GM12878 (cell line): ENCODE data around the gene SBF2.

Experiments used
- ATF3 ChIP-seq: IDR thresholded peaks from 2 replicates; pipeline ENCODE4 v1.6.1; 2011; ENCODE audit warnings: low read depth, mild to moderate bottlenecking, low read length, moderate library complexity, borderline replicate concordance; ENCODE audit errors: extremely low read depth
- BHLHE40 ChIP-seq, 2 experiments: fragments of 450-650 bp in 1 of 2; IDR thresholded peaks; 2 replicates each; pipeline ENCODE4 v1.6.1; 2011 to 2017; ENCODE audit warnings: low read depth in 2 of 2, borderline replicate concordance in 1 of 2, improper control_type of control experiment in 1 of 2, low read length in 1 of 2, mild to moderate bottlenecking in 1 of 2
- EP300 ChIP-seq, 2 experiments: fragments of 150-350 bp in 1 of 2; IDR thresholded peaks; 2 replicates each; pipeline ENCODE4 v1.6.1; 2011 to 2012; ENCODE audit warnings: low read depth in 2 of 2, low read length in 2 of 2, borderline replicate concordance in 1 of 2, improper control_type of control experiment in 1 of 2, inconsistent platforms in 1 of 2; ENCODE audit not compliant: control insufficient read depth in 1 of 2
- FOXM1 ChIP-seq: IDR thresholded peaks from 2 replicates; pipeline ENCODE4 v1.6.1; 2012; ENCODE audit warnings: low read depth, mild to moderate bottlenecking, inconsistent platforms, low read length, moderate library complexity
- JUNB ChIP-seq: IDR thresholded peaks from 2 replicates; pipeline ENCODE4 v1.6.1; 2016; ENCODE audit warnings: antibody characterized with exemption, mild to moderate bottlenecking
- JUND ChIP-seq: IDR thresholded peaks from 2 replicates; pipeline ENCODE4 v1.6.1; 2012; ENCODE audit warnings: low read depth, mild to moderate bottlenecking, low read length, improper control_type of control experiment, moderate library complexity
- MYC ChIP-seq: IDR thresholded peaks from 2 replicates; pipeline ENCODE4 v1.6.1; 2011; ENCODE audit warnings: mild to moderate bottlenecking, low read length, moderate library complexity, inconsistent platforms; ENCODE audit not compliant: insufficient read depth, insufficient replicate concordance, insufficient read length, severe bottlenecking
- POLR2A ChIP-seq: IDR thresholded peaks from 2 replicates; pipeline ENCODE4 v1.6.1; 2011; ENCODE audit warnings: low read depth, mild to moderate bottlenecking, low read length
- RFX5 ChIP-seq: IDR thresholded peaks from 2 replicates; pipeline ENCODE4 v1.6.1; 2011; ENCODE audit warnings: low read depth, low read length, improper control_type of control experiment
- USF1 ChIP-seq: IDR thresholded peaks from 2 replicates; pipeline ENCODE4 v1.6.1; 2011; ENCODE audit warnings: borderline replicate concordance, low read depth, mild to moderate bottlenecking, moderate library complexity, mixed read lengths, low read length; ENCODE audit not compliant: insufficient read depth; ENCODE audit errors: extremely low read length
- TF ChIP-seq, protein P1 (sequence below), 3 experiments: IDR thresholded peaks in 2 of 3; conservative IDR thresholded peaks in 1 of 3; 2 replicates each; pipeline ENCODE4 v1.5.1; 2011; ENCODE audit warnings: low read depth in 3 of 3, low read length in 3 of 3, mild to moderate bottlenecking in 3 of 3, control low read depth in 2 of 3, moderate library complexity in 2 of 3, inconsistent platforms in 1 of 3, mixed read lengths in 1 of 3; ENCODE audit not compliant: control insufficient read depth in 2 of 3, insufficient read depth in 1 of 3; ENCODE audit errors: extremely low read depth in 1 of 3
- TF ChIP-seq, protein P2 (sequence below): IDR thresholded peaks from 2 replicates; pipeline ENCODE4 v1.6.1; 2012; ENCODE audit warnings: mild to moderate bottlenecking, low read depth, low read length

- TF ChIP-seq, protein P1, sequence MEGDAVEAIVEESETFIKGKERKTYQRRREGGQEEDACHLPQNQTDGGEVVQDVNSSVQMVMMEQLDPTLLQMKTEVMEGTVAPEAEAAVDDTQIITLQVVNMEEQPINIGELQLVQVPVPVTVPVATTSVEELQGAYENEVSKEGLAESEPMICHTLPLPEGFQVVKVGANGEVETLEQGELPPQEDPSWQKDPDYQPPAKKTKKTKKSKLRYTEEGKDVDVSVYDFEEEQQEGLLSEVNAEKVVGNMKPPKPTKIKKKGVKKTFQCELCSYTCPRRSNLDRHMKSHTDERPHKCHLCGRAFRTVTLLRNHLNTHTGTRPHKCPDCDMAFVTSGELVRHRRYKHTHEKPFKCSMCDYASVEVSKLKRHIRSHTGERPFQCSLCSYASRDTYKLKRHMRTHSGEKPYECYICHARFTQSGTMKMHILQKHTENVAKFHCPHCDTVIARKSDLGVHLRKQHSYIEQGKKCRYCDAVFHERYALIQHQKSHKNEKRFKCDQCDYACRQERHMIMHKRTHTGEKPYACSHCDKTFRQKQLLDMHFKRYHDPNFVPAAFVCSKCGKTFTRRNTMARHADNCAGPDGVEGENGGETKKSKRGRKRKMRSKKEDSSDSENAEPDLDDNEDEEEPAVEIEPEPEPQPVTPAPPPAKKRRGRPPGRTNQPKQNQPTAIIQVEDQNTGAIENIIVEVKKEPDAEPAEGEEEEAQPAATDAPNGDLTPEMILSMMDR (IDR thresholded peaks at IDR 0.05 in 2 of 3, conservative IDR thresholded peaks at IDR 0.05 in 1 of 3; ENCODE audit: control insufficient read depth in 2 of 3, extremely low read depth in 1 of 3, insufficient read depth in 1 of 3, low read depth in 3 of 3, low read length in 3 of 3) = no peak
- no peak for TF ChIP-seq JUND
- TF ChIP-seq BHLHE40 (IDR thresholded peaks at IDR 0.05; ENCODE audit: borderline replicate concordance in 1 of 2, low read depth in 2 of 2, low read length in 1 of 2) = no peak
- no peak for TF ChIP-seq USF1
- TF ChIP-seq, protein P2, sequence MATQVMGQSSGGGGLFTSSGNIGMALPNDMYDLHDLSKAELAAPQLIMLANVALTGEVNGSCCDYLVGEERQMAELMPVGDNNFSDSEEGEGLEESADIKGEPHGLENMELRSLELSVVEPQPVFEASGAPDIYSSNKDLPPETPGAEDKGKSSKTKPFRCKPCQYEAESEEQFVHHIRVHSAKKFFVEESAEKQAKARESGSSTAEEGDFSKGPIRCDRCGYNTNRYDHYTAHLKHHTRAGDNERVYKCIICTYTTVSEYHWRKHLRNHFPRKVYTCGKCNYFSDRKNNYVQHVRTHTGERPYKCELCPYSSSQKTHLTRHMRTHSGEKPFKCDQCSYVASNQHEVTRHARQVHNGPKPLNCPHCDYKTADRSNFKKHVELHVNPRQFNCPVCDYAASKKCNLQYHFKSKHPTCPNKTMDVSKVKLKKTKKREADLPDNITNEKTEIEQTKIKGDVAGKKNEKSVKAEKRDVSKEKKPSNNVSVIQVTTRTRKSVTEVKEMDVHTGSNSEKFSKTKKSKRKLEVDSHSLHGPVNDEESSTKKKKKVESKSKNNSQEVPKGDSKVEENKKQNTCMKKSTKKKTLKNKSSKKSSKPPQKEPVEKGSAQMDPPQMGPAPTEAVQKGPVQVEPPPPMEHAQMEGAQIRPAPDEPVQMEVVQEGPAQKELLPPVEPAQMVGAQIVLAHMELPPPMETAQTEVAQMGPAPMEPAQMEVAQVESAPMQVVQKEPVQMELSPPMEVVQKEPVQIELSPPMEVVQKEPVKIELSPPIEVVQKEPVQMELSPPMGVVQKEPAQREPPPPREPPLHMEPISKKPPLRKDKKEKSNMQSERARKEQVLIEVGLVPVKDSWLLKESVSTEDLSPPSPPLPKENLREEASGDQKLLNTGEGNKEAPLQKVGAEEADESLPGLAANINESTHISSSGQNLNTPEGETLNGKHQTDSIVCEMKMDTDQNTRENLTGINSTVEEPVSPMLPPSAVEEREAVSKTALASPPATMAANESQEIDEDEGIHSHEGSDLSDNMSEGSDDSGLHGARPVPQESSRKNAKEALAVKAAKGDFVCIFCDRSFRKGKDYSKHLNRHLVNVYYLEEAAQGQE = no peak
- TF ChIP-seq EP300 (IDR thresholded peaks at IDR 0.05; ENCODE audit: borderline replicate concordance in 1 of 2, control insufficient read depth in 1 of 2, low read depth in 2 of 2, low read length in 2 of 2) = no peak
- no peak for TF ChIP-seq ATF3
- TF ChIP-seq POLR2A = peak; percentile 42; the same call in 1 of the 2 replicates
- no peak for TF ChIP-seq MYC
- no peak for TF ChIP-seq JUNB
- 0 out of 2 replicates have a peak, but pooled peaks have one; percentile 30 for TF ChIP-seq RFX5
- no peak for TF ChIP-seq FOXM1
These were observed at the start of gene SBF2 for GRCh38 chr11:10293423-10294289.
